ENCODE results near the gene ASCC3.

ASCC3 gene

DNA sequence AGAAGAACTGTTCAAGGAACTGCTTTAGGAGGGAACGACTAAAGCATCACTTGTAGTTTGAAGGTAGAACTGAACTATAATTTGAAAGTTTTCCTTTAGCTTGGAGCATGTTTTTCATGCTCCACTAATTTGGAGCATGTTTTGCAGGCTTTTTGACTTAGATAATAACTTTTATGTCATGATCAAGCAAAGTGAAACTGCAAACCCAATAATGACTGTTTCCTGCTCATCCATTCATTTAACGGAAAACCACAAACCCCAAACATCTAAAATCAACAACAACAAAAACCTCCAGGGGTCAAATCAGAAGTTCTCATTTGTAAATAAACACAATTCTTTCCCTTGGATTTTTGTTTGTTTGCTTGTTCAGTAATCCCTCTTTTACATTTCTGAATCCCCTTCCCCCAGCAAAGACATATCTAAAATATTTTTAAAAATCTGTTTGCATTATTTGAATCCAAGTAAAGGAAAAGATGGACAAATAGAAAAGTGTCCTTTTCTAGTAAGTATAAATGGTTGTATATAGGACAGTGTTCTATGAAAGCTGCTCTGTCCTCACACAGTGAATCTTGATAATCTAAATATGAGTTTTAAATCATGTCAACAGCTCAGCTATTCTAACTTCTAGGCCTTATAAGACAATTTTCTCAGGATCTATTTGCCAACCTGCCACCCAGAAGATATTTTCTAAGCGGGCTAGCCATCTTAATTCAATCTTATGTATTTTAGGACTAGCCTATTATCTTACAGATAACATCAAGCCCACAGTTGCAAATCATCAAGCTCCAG lies 419.0 kb downstream of the ASCC3 start:
- DNase-seq, result no peak

- DNase-seq, result no peak
Measured at GRCh38 chr6:100461278-100461916, 419.7 kb downstream of the ASCC3 start.

- DNase-seq, result no peak
Measured at GRCh38 chr6:100460650-100461204, 420.4 kb downstream of the ASCC3 start.

DNA sequence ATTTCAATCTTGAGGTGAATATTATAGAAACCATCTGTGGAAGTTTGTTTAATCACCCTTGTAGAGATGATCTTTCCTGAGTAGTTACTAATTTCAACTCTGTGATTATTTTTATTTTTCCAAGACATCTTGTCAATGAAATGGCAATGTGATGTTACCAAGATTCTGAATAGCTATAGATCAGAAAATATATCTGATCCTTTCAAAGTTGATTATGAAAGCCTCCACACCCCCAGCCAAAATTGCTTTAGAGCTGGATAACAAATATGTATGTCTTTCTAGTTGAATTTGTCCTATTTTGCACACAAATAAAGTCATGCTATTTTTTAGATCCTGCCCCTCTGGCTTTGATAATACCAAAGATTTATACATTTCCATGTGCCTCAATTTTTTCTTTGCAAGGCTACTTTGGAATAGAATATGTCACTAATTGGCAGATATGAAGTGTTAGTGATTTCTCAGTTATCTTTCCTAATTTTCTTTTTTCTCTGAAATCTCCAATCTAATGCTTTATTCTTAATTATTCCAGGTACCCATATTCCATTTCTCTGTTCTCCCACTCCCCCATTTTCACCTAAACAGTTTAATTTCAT lies 421.4 kb downstream of the ASCC3 start:
- no peak for DNase-seq

GRCh38 chr6:100458841-100459591 lies 422.1 kb downstream of the ASCC3 start:
- DNase-seq, result no peak
